Mucosa of stomach (tissue), 1 donor: Measurements from ENCODE around the gene CHML.

Experiments
- H3K27me3 ChIP-seq: one replicate; pipeline ENCODE4 v1.7.0; 2013; ENCODE audit warnings: mild to moderate bottlenecking, low read length; ENCODE audit not compliant: control insufficient read depth, insufficient read depth
- H3K36me3 ChIP-seq: one replicate; pipeline ENCODE4 v1.7.0; 2013; ENCODE audit warnings: low read length; ENCODE audit not compliant: control insufficient read depth, insufficient read depth
- H3K4me1 ChIP-seq: one replicate; pipeline ENCODE4 v1.7.0; 2013; ENCODE audit warnings: mild to moderate bottlenecking, low read length; ENCODE audit not compliant: control insufficient read depth, insufficient read depth
- H3K4me3 ChIP-seq: one replicate; pipeline ENCODE4 v1.7.0; 2013; ENCODE audit warnings: low read length
- H3K9ac ChIP-seq: one replicate; pipeline ENCODE4 v1.7.0; 2013; ENCODE audit warnings: mild to moderate bottlenecking, low read length, moderate library complexity
- H3K9me3 ChIP-seq: one replicate; pipeline ENCODE4 v1.7.0; 2013; ENCODE audit warnings: mild to moderate bottlenecking, low read length, moderate library complexity; ENCODE audit not compliant: control insufficient read depth
- donor health status: Pancreatic carcinoma.

CHML gene

GRCh38 chr1:241642593-241642944, 2.4 kb upstream of the CHML start:
- Histone ChIP-seq H3K27me3 (no peaks in the 10 kb centered on the region), H3K36me3 (no peaks in the 10 kb centered on the region), H3K9me3 (no peaks in the 10 kb centered on the region), H3K9ac (no peak overlapping the region), H3K4me3 (no peak overlapping the region), H3K4me1 (peaks cover 19% of the 10 kb centered on the region)

GRCh38 chr1:241641773-241642592, 1.8 kb upstream of the CHML start:
- Histone ChIP-seq H3K36me3 (no peaks in the 10 kb centered on the region), H3K4me1 (peaks cover 19% of the 10 kb centered on the region), H3K27me3 (no peaks in the 10 kb centered on the region), H3K9me3 (no peaks in the 10 kb centered on the region), H3K9ac (no peak overlapping the region), H3K4me3 (no peak overlapping the region)

- Histone ChIP-seq H3K9ac (peak overlapping the region; percentile 19), H3K4me3 (peak overlapping the region; percentile 35), H3K36me3 (no peaks in the 10 kb centered on the region)
Observed at GRCh38 chr1:241640867-241641622, 876 bp upstream of the CHML start.

GRCh38 chr1:241639623-241640148, 483 bp downstream of the CHML start:
- peak overlapping the region; percentile 83 for H3K9ac ChIP-seq
- peak overlapping the region; percentile 71 for H3K4me3 ChIP-seq
- H3K9me3 ChIP-seq: no peaks in the 10 kb centered on the region
- H3K4me1 ChIP-seq: peaks cover 19% of the 10 kb centered on the region
- H3K27me3 ChIP-seq: no peaks in the 10 kb centered on the region
- no peaks in the 10 kb centered on the region for H3K36me3 ChIP-seq

More at GRCh38 chr1:241640867-241641622, 876 bp upstream of the CHML start:
- Histone ChIP-seq H3K27me3 (no peaks in the 10 kb centered on the region), H3K9me3 (no peaks in the 10 kb centered on the region), H3K4me1 (peaks cover 19% of the 10 kb centered on the region)

GRCh38 chr1:241638909-241639622, 1.1 kb downstream of the CHML start:
- Histone ChIP-seq H3K27me3 (no peaks in the 10 kb centered on the region), H3K36me3 (no peaks in the 10 kb centered on the region), H3K4me1 (peaks cover 19% of the 10 kb centered on the region), H3K4me3 (no peak overlapping the region), H3K9ac (peak overlapping the region; percentile 46), H3K9me3 (no peaks in the 10 kb centered on the region)

GRCh38 chr1:241638099-241638682, 2.0 kb downstream of the CHML start:
- no peak overlapping the region for H3K9ac ChIP-seq
- H3K36me3 ChIP-seq: no peaks in the 10 kb centered on the region
- no peaks in the 10 kb centered on the region for H3K27me3 ChIP-seq
- H3K9me3 ChIP-seq: no peaks in the 10 kb centered on the region
- H3K4me3 ChIP-seq: no peak overlapping the region
- H3K4me1 ChIP-seq: peaks cover 19% of the 10 kb centered on the region

- Histone ChIP-seq H3K36me3 (no peaks in the 10 kb centered on the region), H3K27me3 (no peaks in the 10 kb centered on the region), H3K9ac (no peak overlapping the region), H3K4me3 (no peak overlapping the region), H3K4me1 (peaks cover 19% of the 10 kb centered on the region), H3K9me3 (no peaks in the 10 kb centered on the region)
Observed at GRCh38 chr1:241637604-241638003, 2.6 kb downstream of the CHML start.

GRCh38 chr1:241637046-241637590, 3.1 kb downstream of the CHML start:
- Histone ChIP-seq H3K9me3 (no peaks in the 10 kb centered on the region), H3K4me3 (no peak overlapping the region), H3K9ac (no peak overlapping the region), H3K4me1 (peaks cover 19% of the 10 kb centered on the region), H3K36me3 (no peaks in the 10 kb centered on the region), H3K27me3 (no peaks in the 10 kb centered on the region)

- Histone ChIP-seq H3K9ac (no peak overlapping the region), H3K9me3 (no peaks in the 10 kb centered on the region), H3K4me1 (peaks cover 15% of the 10 kb centered on the region), H3K36me3 (no peaks in the 10 kb centered on the region), H3K27me3 (no peaks in the 10 kb centered on the region), H3K4me3 (no peak overlapping the region)
Observed at GRCh38 chr1:241636291-241636690, 3.9 kb downstream of the CHML start.

- H3K27me3 ChIP-seq: no peaks in the 10 kb centered on the region
- no peak overlapping the region for H3K4me3 ChIP-seq
- H3K9me3 ChIP-seq: no peaks in the 10 kb centered on the region
- no peaks in the 10 kb centered on the region for H3K36me3 ChIP-seq
- peaks cover 9% of the 10 kb centered on the region for H3K4me1 ChIP-seq
- no peak overlapping the region for H3K9ac ChIP-seq
Observed at GRCh38 chr1:241635556-241636152, 4.5 kb downstream of the CHML start.

GRCh38 chr1:241632987-241633386, 7.2 kb downstream of the CHML start:
- Histone ChIP-seq H3K4me3 (no peak overlapping the region), H3K9me3 (no peaks in the 10 kb centered on the region), H3K9ac (no peak overlapping the region), H3K4me1 (peaks cover 3% of the 10 kb centered on the region), H3K36me3 (no peaks in the 10 kb centered on the region), H3K27me3 (no peaks in the 10 kb centered on the region)
